H1 (cell line): Measurements from ENCODE around the gene RPL41. TPM values are rescaled to one million over a fixed set of nuclear protein-coding genes. Genes with fewer than 3 reads are reported as not detected.

Experiments used
- CTCF ChIA-PET: fragments of 300-600 bp; sonication (Branson Sonifier 250); formaldehyde crosslinking; loops from one replicate; lab custom pipeline; 2021; ENCODE audit not compliant: partially characterized antibody; lab: Charles Lee
- POLR2A ChIA-PET: fragments of 300-600 bp; sonication (Branson Sonifier 250); formaldehyde crosslinking; loops from one replicate; lab custom pipeline; 2021; ENCODE audit warnings: inconsistent platforms; ENCODE audit not compliant: partially characterized antibody; lab: Charles Lee
- DNase-seq, 2 experiments: peaks; one replicate each; pipeline versions ENCODE4 v3.0.0 to v3.0.0-alpha.2; 2010 to 2022; ENCODE audit warnings: low spot score in 2 of 2, low read depth in 1 of 2, mixed read lengths in 1 of 2
- FAIRE-seq: peaks from 2 replicates; lab custom pipeline; 2011; peaks lifted over from hg19 to GRCh38; lab: Jason Lieb, UNC
- H2AFZ ChIP-seq: 2 replicates; pipeline ENCODE4 v1.8.1; 2012; ENCODE audit warnings: low read length, inconsistent platforms
- H2AK5ac ChIP-seq: 2 replicates; pipeline ENCODE4 v1.6.1; 2013; ENCODE audit warnings: low read depth, low read length
- H2BK120ac ChIP-seq: replicated peaks from 2 replicates; pipeline ENCODE3; 2013; ENCODE audit warnings: low read depth, low read length, inconsistent platforms
- H2BK12ac ChIP-seq: 2 replicates; pipeline ENCODE4 v1.6.1; 2013; ENCODE audit warnings: low read depth, low read length
- H2BK15ac ChIP-seq: 2 replicates; pipeline ENCODE4 v1.6.1; 2013; ENCODE audit warnings: low read length
- H2BK20ac ChIP-seq: 2 replicates; pipeline ENCODE4 v1.6.1; 2013; ENCODE audit warnings: low read length
- H2BK5ac ChIP-seq: 2 replicates; pipeline ENCODE4 v1.6.1; 2013; ENCODE audit warnings: low read depth, low read length
- H3K14ac ChIP-seq: 2 replicates; pipeline ENCODE4 v1.6.1; 2013; ENCODE audit warnings: inconsistent platforms; ENCODE audit not compliant: insufficient read length
- H3K18ac ChIP-seq: 2 replicates; pipeline ENCODE4 v1.6.1; 2013; ENCODE audit warnings: low read length; ENCODE audit errors: extremely low read depth
- H3K23ac ChIP-seq: 2 replicates; pipeline ENCODE4 v1.6.1; 2013; ENCODE audit warnings: inconsistent platforms; ENCODE audit not compliant: insufficient read length
- H3K23me2 ChIP-seq: 2 replicates; pipeline ENCODE4 v1.6.1; 2013; ENCODE audit warnings: low read depth, low read length
- H3K27ac ChIP-seq: 2 replicates; pipeline ENCODE4 v1.6.1; 2011; ENCODE audit warnings: low read depth, low read length, inconsistent platforms
- H3K27me3 ChIP-seq, 4 experiments: replicated peaks in 1 of 4; 1 replicate in 1 of 4; 2 replicates in 3 of 4; pipeline versions ENCODE4 v1.6.1 to v1.8.1; 2011 to 2013; ENCODE audit warnings: low read length in 3 of 4, mild to moderate bottlenecking in 3 of 4, inconsistent platforms in 2 of 4, mixed read lengths in 2 of 4, moderate library complexity in 1 of 4; ENCODE audit not compliant: control insufficient read depth in 3 of 4, insufficient read depth in 3 of 4; ENCODE audit errors: extremely low read depth in 1 of 4
- H3K36me3 ChIP-seq, 4 experiments: 2 replicates each; pipeline versions ENCODE4 v1.6.1 to v1.8.1; 2011 to 2013; ENCODE audit warnings: mild to moderate bottlenecking in 4 of 4, low read length in 3 of 4, moderate library complexity in 2 of 4, control low read depth in 1 of 4, inconsistent platforms in 1 of 4; ENCODE audit not compliant: insufficient read depth in 4 of 4, control insufficient read depth in 2 of 4
- H3K4ac ChIP-seq: replicated peaks from 2 replicates; pipeline ENCODE3; 2013; ENCODE audit warnings: low read length, low read depth, mixed read lengths, inconsistent platforms; ENCODE audit not compliant: insufficient read length
- H3K4me1 ChIP-seq, 4 experiments: replicated peaks in 1 of 4; 1 replicate in 1 of 4; 2 replicates in 3 of 4; pipeline versions ENCODE4 v1.6.1 to v1.8.1; 2011 to 2013; ENCODE audit warnings: low read length in 3 of 4, inconsistent platforms in 2 of 4, mixed read lengths in 1 of 4; ENCODE audit not compliant: insufficient read depth in 4 of 4, control insufficient read depth in 3 of 4
- H3K4me2 ChIP-seq, 2 experiments: 2 replicates each; pipeline versions ENCODE4 v1.6.1 to v1.8.1; 2011 to 2013; ENCODE audit warnings: low read depth in 2 of 2, low read length in 2 of 2, control low read depth in 1 of 2, inconsistent platforms in 1 of 2, mild to moderate bottlenecking in 1 of 2; ENCODE audit not compliant: insufficient read depth in 1 of 2
- H3K4me3 ChIP-seq, 4 experiments: fragments of 200-600, 300-600 bp in 1 of 4; sonication (generic), shearing (Covaris generic), sonication (Bioruptor Twin) in 1 of 4; 2 replicates each; pipeline versions ENCODE4 v1.5.1 to v1.8.1; 2011 to 2016; ENCODE audit warnings: low read length in 4 of 4, low read depth in 3 of 4, control low read depth in 2 of 4, inconsistent platforms in 2 of 4, mild to moderate bottlenecking in 2 of 4, mixed read lengths in 1 of 4, moderate library complexity in 1 of 4; ENCODE audit not compliant: insufficient read depth in 2 of 4; ENCODE audit errors: extremely low read depth in 1 of 4
- H3K56ac ChIP-seq: replicated peaks from 2 replicates; pipeline ENCODE3; 2013; ENCODE audit warnings: low read depth, mild to moderate bottlenecking, mixed read lengths, low read length, inconsistent platforms; ENCODE audit not compliant: insufficient read length
- H3K79me1 ChIP-seq: 2 replicates; pipeline ENCODE4 v1.6.1; 2013; ENCODE audit warnings: low read depth, low read length, control low read depth
- H3K79me2 ChIP-seq, 2 experiments: 2 replicates each; pipeline versions ENCODE4 v1.6.1 to v1.8.1; 2012 to 2013; ENCODE audit warnings: low read length in 2 of 2, mild to moderate bottlenecking in 2 of 2, inconsistent platforms in 1 of 2; ENCODE audit not compliant: insufficient read depth in 2 of 2, control insufficient read depth in 1 of 2
- H3K9ac ChIP-seq, 4 experiments: replicated peaks in 1 of 4; 1 replicate in 1 of 4; 2 replicates in 3 of 4; pipeline versions ENCODE4 v1.6.1 to v1.8.1; 2011 to 2013; ENCODE audit warnings: low read depth in 3 of 4, low read length in 3 of 4, control low read depth in 2 of 4, mild to moderate bottlenecking in 2 of 4, moderate library complexity in 2 of 4, inconsistent platforms in 1 of 4; ENCODE audit errors: extremely low read depth in 1 of 4
- H3K9me3 ChIP-seq, 2 experiments: 2 replicates each; pipeline versions ENCODE4 v1.6.1 to v1.8.1; 2012 to 2013; ENCODE audit warnings: mild to moderate bottlenecking in 2 of 2, moderate library complexity in 2 of 2, control low read depth in 1 of 2, inconsistent platforms in 1 of 2, low read depth in 1 of 2, low read length in 1 of 2, mixed read lengths in 1 of 2; ENCODE audit not compliant: insufficient read depth in 2 of 2
- H4K20me1 ChIP-seq, 2 experiments: replicated peaks in 1 of 2; 2 replicates each; pipeline versions ENCODE3 to v1.8.1; 2011 to 2013; ENCODE audit warnings: inconsistent platforms in 2 of 2, low read length in 2 of 2, mild to moderate bottlenecking in 1 of 2; ENCODE audit not compliant: insufficient read depth in 2 of 2, control insufficient read depth in 1 of 2
- H4K5ac ChIP-seq: 2 replicates; pipeline ENCODE4 v1.6.1; 2013; ENCODE audit warnings: low read length, low read depth, mixed read lengths, inconsistent platforms; ENCODE audit not compliant: insufficient read length
- H4K8ac ChIP-seq: 2 replicates; pipeline ENCODE4 v1.8.0; 2013; ENCODE audit warnings: mild to moderate bottlenecking, moderate library complexity, low read length, inconsistent platforms; ENCODE audit not compliant: insufficient read depth; ENCODE audit errors: extremely low read depth
- H4K91ac ChIP-seq: replicated peaks from 2 replicates; pipeline ENCODE3; 2013; ENCODE audit warnings: low read length, mixed read lengths, inconsistent platforms; ENCODE audit not compliant: insufficient read length
- EZH2 ChIP-seq: fragments of 200-600 bp; sonication (generic); IDR thresholded peaks from 2 replicates; pipeline ENCODE4 v1.7.1; 2012; ENCODE audit warnings: low read depth, mild to moderate bottlenecking, moderate library complexity, low read length, inconsistent platforms; ENCODE audit not compliant: severe bottlenecking
- POLR2A ChIP-seq, 2 experiments: IDR thresholded peaks; 1 replicate in 1 of 2; 2 replicates in 1 of 2; pipeline ENCODE4 v1.6.1; 2011; ENCODE audit warnings: low read depth in 2 of 2, low read length in 2 of 2, mild to moderate bottlenecking in 2 of 2; ENCODE audit errors: control extremely low read depth in 1 of 2
- WGBS, 2 experiments: shearing (Covaris generic) in 1 of 2; methylation state at CpG; one replicate each; pipeline versions ENCODE4 v1.1.6 to v1.1.7; 2013 to 2015; ENCODE audit warnings: low lambda C conversion rate in 2 of 2, mixed read lengths in 2 of 2, inconsistent platforms in 1 of 2, low coverage in 1 of 2, missing lambda C conversion rate in 1 of 2; ENCODE audit not compliant: insufficient replicate concordance in 2 of 2, insufficient coverage in 1 of 2, insufficient read length in 1 of 2; ENCODE audit errors: extremely low coverage in 1 of 2, missing lambda C conversion rate in 1 of 2; 5-methylcytosine and 5-hydroxymethylcytosine counted together
- polyA plus RNA-seq, 7 experiments: library from polyadenylated mRNA; depleted of rRNA in 3 of 7; stranded (reverse) in 5 of 7; unstranded in 2 of 7; fragments of >200 nt in 5 of 7; fragments of 200-250 nt in 2 of 7; gene quantifications; 1 replicate in 5 of 7; 2 replicates in 1 of 7; 4 replicates in 1 of 7; pipeline versions ENCODE4 v1.2.1 to v1.2.3, GENCODE V29; 2011 to 2013; ENCODE audit warnings: missing spikeins in 2 of 7, mixed read lengths in 2 of 7
- total RNA-seq: library from RNA; stranded (reverse); fragmentation: NEBNext Ultra II Directional; extraction: Animal tissue kit (Norgen Biotek cat#: 25700); gene quantifications from 2 replicates; pipeline ENCODE4 v1.2.1, GENCODE V29; 2021

Gene RPL41
- total and polyA plus RNA-seq, 2 of the 8 experiments (the other 6 are each of a cell fraction or from before 2014, with no cell fraction given): 4,440 to 16,488 TPM

DNA sequence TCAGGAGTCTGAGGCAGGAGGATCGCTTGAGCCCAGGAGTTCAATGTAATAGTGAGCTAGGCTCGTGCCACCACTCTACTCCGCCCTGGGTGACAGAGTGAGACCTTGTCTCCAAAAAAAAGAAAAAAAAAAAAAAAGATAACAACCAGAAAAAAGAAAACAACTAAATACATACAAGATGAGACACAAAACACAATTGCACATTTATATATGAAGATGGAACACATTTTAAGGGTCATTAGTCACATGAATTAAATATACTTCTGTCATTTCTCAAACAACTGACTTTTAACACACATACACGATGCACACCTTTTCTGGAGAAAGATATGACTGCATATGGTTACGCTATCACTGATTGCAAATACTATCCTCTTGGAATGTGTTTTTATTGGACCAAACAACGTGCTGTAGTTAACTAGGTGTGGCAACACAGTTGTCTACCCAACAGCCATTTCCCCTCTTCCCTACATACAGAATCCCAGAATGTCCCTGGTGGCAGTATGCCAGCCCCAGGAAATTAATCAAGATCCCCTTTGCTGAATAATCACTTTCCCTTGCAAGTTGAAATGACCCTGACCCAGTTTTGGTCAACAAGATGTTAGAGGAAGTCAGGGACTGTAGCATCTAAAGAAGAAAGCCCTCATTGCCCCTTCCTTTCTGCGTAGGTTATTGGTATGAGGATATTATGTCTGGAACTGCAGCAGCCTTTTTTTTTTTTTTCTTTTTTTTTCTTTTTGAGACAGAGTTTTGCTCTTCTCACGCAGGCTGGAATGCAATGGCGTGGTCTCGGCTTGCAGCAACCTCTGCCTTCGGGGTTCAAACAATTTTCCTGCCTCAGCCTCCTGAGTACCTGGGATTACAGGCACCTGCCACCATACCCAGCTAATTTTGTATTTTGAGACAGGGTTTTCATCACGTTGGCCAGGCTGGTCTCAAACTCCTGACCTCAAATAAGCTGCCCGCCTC lies 30.3 kb downstream of the RPL41 start:
- no peaks in the 10 kb centered on the region for H4K20me1 ChIP-seq
- no peaks in the 10 kb centered on the region for H3K79me1 ChIP-seq
- no peak overlapping the region for H3K56ac ChIP-seq
- H3K36me3 ChIP-seq: peaks cover 18 to 30% (median 28%) of the 10 kb centered on the region in 4 experiments; a peak in 7 of 8 replicates
- H3K23me2 ChIP-seq: peaks cover 4% of the 10 kb centered on the region
- TF ChIP-seq EZH2 (no peak), POLR2A (IDR thresholded peaks at IDR 0.05; ENCODE audit: control extremely low read depth in 1 of 2, low read depth in 2 of 2, low read length in 2 of 2) (peak in 1 of 2 experiments; percentile 26; a peak in 1 of 3 replicates)
- no peak overlapping the region for H3K9ac ChIP-seq
- no peak overlapping the region for H2BK15ac ChIP-seq
- H3K18ac ChIP-seq: no peak overlapping the region
- H2BK5ac ChIP-seq: no peak overlapping the region
- H3K23ac ChIP-seq: no peak overlapping the region
- WGBS, 2 experiments: 89% methylated on average over 13 of the region's 13 CpGs; no CpG with 5 or more reads in 1 of the 2 experiments
- no peaks in the 10 kb centered on the region for H3K79me2 ChIP-seq
- no peak overlapping the region for H3K14ac ChIP-seq
- no peak overlapping the region for H3K27ac ChIP-seq
- CTCF ChIA-PET: interaction anchor here (0.7 to 2.7 kb wide), 2 partner anchors 9 to 13 kb away, joined by 3 to 8 read pairs; no protein-coding TSS in a partner anchor
- no peak overlapping the region for H2AFZ ChIP-seq
- no peaks in the 10 kb centered on the region for H3K9me3 ChIP-seq
- H2AK5ac ChIP-seq: no peak overlapping the region
- H3K4me3 ChIP-seq: no peak overlapping the region
- H2BK20ac ChIP-seq: no peak overlapping the region
- no peak for DNase-seq
- peaks cover 0 to 2% (median 0%) of the 10 kb centered on the region in 4 experiments; a peak in 2 of 7 replicates for H3K4me1 ChIP-seq
- no peak overlapping the region for H2BK12ac ChIP-seq
- POLR2A ChIA-PET: interaction anchor here (1.3 to 5.9 kb wide), 4 partner anchors 8 to 120 kb away, joined by 3 to 43 read pairs (median 12); partner anchors contain the start of genes COQ10A, RPL41 and ZC3H10
- FAIRE-seq: no peak
- H3K4ac ChIP-seq: no peak overlapping the region
- no peak overlapping the region for H3K4me2 ChIP-seq
- H4K5ac ChIP-seq: no peak overlapping the region
- no peak overlapping the region for H4K8ac ChIP-seq
- H3K27me3 ChIP-seq: no peaks in the 10 kb centered on the region; a peak in 1 of 7 replicates
- H2BK120ac ChIP-seq: no peak overlapping the region
- H4K91ac ChIP-seq: no peak overlapping the region
